Neural progenitor cell (in vitro differentiated cells): ENCODE data around the gene INPP4B.

ENCODE experiments used
- EZH2 ChIP-seq: fragments of 200-600 bp; sonication (generic); IDR thresholded peaks from 2 replicates; pipeline ENCODE4 v1.6.1; 2017; ENCODE audit warnings: antibody characterized with exemption, mild to moderate bottlenecking, moderate library complexity
- EZH2phosphoT487 ChIP-seq: fragments of 200-600 bp; sonication (generic); IDR thresholded peaks from 2 replicates; pipeline ENCODE4 v1.6.1; 2017; ENCODE audit warnings: antibody characterized with exemption
- TF ChIP-seq, protein P1 (sequence below): fragments of 200-600 bp; sonication (generic); IDR thresholded peaks from 2 replicates; pipeline ENCODE4 v1.5.1; 2017; ENCODE audit warnings: antibody characterized with exemption, mild to moderate bottlenecking

DNA sequence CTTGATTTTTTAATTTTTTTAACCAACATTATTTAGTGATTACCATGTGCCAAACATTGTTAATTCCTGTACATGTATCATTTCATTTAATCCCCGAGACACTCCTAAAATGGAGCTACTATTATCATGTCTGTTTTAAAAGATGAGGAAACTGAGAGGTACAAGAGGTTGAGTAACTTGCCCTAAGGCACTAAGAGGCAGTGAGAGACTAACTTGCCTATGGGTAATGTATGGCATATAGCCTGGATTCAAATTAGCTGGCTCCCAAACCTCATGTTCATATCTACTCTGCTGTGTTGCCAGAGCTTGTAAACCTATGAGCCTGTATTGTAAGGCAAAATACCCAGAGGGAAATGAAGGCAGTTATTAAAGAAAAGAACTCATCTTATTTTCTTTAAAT is 766.1 kb downstream of the INPP4B start:
- no peak for TF ChIP-seq EZH2
- TF ChIP-seq, protein P1, sequence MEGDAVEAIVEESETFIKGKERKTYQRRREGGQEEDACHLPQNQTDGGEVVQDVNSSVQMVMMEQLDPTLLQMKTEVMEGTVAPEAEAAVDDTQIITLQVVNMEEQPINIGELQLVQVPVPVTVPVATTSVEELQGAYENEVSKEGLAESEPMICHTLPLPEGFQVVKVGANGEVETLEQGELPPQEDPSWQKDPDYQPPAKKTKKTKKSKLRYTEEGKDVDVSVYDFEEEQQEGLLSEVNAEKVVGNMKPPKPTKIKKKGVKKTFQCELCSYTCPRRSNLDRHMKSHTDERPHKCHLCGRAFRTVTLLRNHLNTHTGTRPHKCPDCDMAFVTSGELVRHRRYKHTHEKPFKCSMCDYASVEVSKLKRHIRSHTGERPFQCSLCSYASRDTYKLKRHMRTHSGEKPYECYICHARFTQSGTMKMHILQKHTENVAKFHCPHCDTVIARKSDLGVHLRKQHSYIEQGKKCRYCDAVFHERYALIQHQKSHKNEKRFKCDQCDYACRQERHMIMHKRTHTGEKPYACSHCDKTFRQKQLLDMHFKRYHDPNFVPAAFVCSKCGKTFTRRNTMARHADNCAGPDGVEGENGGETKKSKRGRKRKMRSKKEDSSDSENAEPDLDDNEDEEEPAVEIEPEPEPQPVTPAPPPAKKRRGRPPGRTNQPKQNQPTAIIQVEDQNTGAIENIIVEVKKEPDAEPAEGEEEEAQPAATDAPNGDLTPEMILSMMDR: no peak
- TF ChIP-seq EZH2phosphoT487: no peak
